Heart right ventricle (tissue), 16 donors: ENCODE measurements around the gene RPL32. TPM values are rescaled to one million over a fixed set of nuclear protein-coding genes. Genes with fewer than 3 reads are reported as not detected.

Source experiments
- ATAC-seq, 8 donors: fragments of 200-7000 bp; cut with Tn5 transposase; one replicate each; pipeline ENCODE4 v1.9.1; 2020; ENCODE audit warnings: mild to moderate bottlenecking in 8 of 8, moderate library complexity in 8 of 8, moderate number of reproducible peaks in 1 of 8
- DNase-seq, 2 donors: peaks; one replicate each; pipeline ENCODE4 v3.0.0-alpha.2; 2020
- H3K27ac ChIP-seq, 10 donors: fragments of 200-600 bp; sonication (generic) in 2 of 10; one replicate each; pipeline versions ENCODE4 v1.5.0 to v1.8.0; 2020 to 2022; ENCODE audit warnings: mild to moderate bottlenecking in 3 of 10
- H3K27me3 ChIP-seq, 7 donors: fragments of 200-600 bp; one replicate each; pipeline ENCODE4 v1.8.0; 2021 to 2022; ENCODE audit warnings: mild to moderate bottlenecking in 2 of 7
- H3K36me3 ChIP-seq, 9 donors: fragments of 200-600 bp; sonication (generic) in 1 of 9; one replicate each; pipeline versions ENCODE4 v1.5.0 to v1.8.0; 2020 to 2022; ENCODE audit warnings: mild to moderate bottlenecking in 2 of 9
- H3K4me1 ChIP-seq, 9 donors: fragments of 200-600 bp; sonication (generic) in 1 of 9; one replicate each; pipeline versions ENCODE4 v1.5.0 to v1.8.0; 2020 to 2022; ENCODE audit warnings: mild to moderate bottlenecking in 4 of 9
- H3K4me3 ChIP-seq, 10 donors: fragments of 200-600 bp; sonication (generic) in 2 of 10; one replicate each; pipeline versions ENCODE4 v1.5.0 to v1.8.0; 2020 to 2022; ENCODE audit warnings: mild to moderate bottlenecking in 7 of 10, moderate library complexity in 2 of 10
- H3K9me3 ChIP-seq, 11 donors: fragments of 200-600 bp in 10 of 11; sonication (generic) in 2 of 11; one replicate each; pipeline versions ENCODE4 v1.5.0 to v1.8.0; 2013 to 2022; ENCODE audit warnings: mild to moderate bottlenecking in 2 of 11, control low read depth in 1 of 11, moderate library complexity in 1 of 11
- WGBS, 2 donors: extraction: QIAGEN DNeasy Blood & Tissue Kit; methylation state at CpG; one replicate each; pipeline ENCODE4 v1.1.7; 2013; ENCODE audit warnings: inconsistent platforms in 1 of 2; 5-methylcytosine and 5-hydroxymethylcytosine counted together
- intact Hi-C, 10 donors: fragments of 100-400 bp; cut with DNase I; formaldehyde crosslinking; loops; one replicate each; pipeline versions ENCODE4 v1.11.1 to v1.14.2; 2022
- long read RNA-seq, 3 donors: library from polyadenylated mRNA; unstranded; transcript quantifications; one replicate each; pipeline ENCODE4 v2.0.0, GENCODE V29; 2020 to 2021
- polyA plus RNA-seq, 2 donors: library from polyadenylated mRNA; stranded (reverse); fragments of 200-250 nt; gene quantifications; one replicate each; pipeline ENCODE4 v1.2.3, GENCODE V29; 2013
- total RNA-seq, 10 donors: library from RNA; stranded (reverse); fragmentation: NEBNext Ultra II Directional in 3 of 10; extraction: Animal tissue kit (Norgen Biotek cat#: 25700) in 3 of 10; gene quantifications; one replicate each; pipeline versions ENCODE4 v1.2.1 to v1.2.4, GENCODE V29; 2021 to 2023
- TF ChIP-seq, protein P1 (sequence below), 9 donors: fragments of 200-600 bp; sonication (generic) in 2 of 9; IDR thresholded peaks; one replicate each; pipeline versions ENCODE4 v1.5.0 to v1.8.0; 2021 to 2022; ENCODE audit warnings: antibody characterized with exemption in 9 of 9, mild to moderate bottlenecking in 5 of 9, moderate library complexity in 1 of 9
- donor health status: Arrhythmogenic right ventricular cardiomyopathy.
- donor health status: ischemic (EF 13 %, LVEDD 7.1; RV severe dilation, severe dysfunction).
- donor health status: healthy with polysubstance abuse.
- donor health status: DM: no; HTN: yes; CAD: no.
- donor health status: DM: no; HTN: no; CAD: no.
- donor health status: ischemic (EF 25% LVEDD 6.9; RV normal size, moderate dysfunction).
- donor health status: ischemic (EF 25% LVEDD 5.7; RV mildly dilated, moderate dysfunction).
- donor health status: healthy.
- donor health status: DM: yes; HTN: yes; CAD: no.
- donor health status: Ischemic cardiomyopathy.
- donor health status: ischemic (EF 35%, LVEDD 5.7; RV mildly dilated, moderate dysfunction).
- donor health status: nonischemic (EF 11% LVEDD 7.7; RV severe dilation, severe dysfunction).
- donor health status: DM: yes; HTN: yes; CAD: no.
- donor health status: PGD.
- donor health status: ischemic (EF 29% LVEDD 5.4; RV normal size, mild dysfunction).
- donor health status: nonischemic (EF 23%, LVEDD 6.1; RV moderate dilation, normal function).

RPL32 gene
- 1,000 to 10,000 TPM in 2 of 10 donors, 100 to 1,000 TPM in 8; 827 to 1,102 (median 884) TPM for total RNA-seq
- 1,000 to 10,000 TPM; 1,113 to 2,488 TPM for polyA plus RNA-seq
- long read RNA-seq, donor 1, transcript RPL32-204 (4 exons, 2,117 nt): major isoform, 247 of 259 reads
- long read RNA-seq, donor 1, partial matches to known transcripts: 10 of 259 reads
- long read RNA-seq, donor 1, other reads (novel, unspliced or antisense): 0 of 259 reads
- long read RNA-seq, donor 2, transcript RPL32-204 (4 exons, 2,117 nt): major isoform, 325 of 352 reads
- long read RNA-seq, donor 2, partial matches to known transcripts: 18 of 352 reads
- long read RNA-seq, donor 2, other reads (novel, unspliced or antisense): 1 of 352 reads
- long read RNA-seq, donor 3, transcript RPL32-204 (4 exons, 2,117 nt): major isoform, 66 of 74 reads
- long read RNA-seq, donor 3, partial matches to known transcripts: 2 of 74 reads
- long read RNA-seq, donor 3, other reads (novel, unspliced or antisense): 0 of 74 reads

DNA sequence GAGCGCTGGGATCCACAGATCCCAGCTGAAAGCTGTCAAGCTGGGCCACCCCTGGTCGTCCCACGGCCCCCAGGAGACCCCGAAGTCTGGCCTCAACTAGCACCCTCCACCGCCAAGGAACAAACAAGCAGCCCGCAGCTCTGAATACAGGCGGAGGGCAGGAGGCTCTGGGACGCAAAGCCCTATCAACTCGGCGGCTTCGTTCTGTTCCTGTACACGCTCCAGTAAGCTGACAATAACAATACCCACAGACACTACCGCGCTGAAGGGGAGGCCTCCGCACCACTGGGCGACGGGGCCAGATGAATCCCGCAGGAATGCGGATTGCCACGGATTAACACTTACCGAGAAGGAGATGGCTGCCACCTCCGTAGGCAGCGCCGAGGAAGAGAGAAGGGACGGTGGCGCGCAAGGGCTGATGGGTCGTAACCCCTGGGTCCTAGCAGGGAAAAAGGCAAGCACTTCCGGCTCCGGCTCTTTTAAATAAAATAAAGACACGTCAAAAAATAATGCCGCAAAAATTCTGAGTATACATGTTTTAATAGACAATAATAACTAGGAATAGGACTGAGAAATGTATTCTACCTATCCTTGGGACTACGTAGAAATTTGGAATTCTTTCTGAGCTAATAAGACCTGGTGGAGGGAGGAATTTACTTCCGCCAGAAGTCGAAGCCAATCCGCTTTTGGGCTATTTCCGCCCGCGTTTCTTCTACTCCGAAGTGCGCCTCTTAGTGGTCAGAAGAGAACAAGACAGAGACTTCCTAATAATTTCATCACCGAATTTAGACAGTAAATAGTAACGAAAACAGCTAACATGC is at the start of gene RPL32:
Gene RPL32 (minus strand): TSS at position 417 of the 821 bp plus-strand sequence. CDS start 1,328 bp downstream, outside the sequence.
- H3K36me3 ChIP-seq: peaks cover 0 to 38% (median 27%) of the 10 kb centered on the region in 9 donors
- H3K9me3 ChIP-seq: no peaks in the 10 kb centered on the region
- H3K27me3 ChIP-seq: no peaks in the 10 kb centered on the region
- TF ChIP-seq, protein P1, sequence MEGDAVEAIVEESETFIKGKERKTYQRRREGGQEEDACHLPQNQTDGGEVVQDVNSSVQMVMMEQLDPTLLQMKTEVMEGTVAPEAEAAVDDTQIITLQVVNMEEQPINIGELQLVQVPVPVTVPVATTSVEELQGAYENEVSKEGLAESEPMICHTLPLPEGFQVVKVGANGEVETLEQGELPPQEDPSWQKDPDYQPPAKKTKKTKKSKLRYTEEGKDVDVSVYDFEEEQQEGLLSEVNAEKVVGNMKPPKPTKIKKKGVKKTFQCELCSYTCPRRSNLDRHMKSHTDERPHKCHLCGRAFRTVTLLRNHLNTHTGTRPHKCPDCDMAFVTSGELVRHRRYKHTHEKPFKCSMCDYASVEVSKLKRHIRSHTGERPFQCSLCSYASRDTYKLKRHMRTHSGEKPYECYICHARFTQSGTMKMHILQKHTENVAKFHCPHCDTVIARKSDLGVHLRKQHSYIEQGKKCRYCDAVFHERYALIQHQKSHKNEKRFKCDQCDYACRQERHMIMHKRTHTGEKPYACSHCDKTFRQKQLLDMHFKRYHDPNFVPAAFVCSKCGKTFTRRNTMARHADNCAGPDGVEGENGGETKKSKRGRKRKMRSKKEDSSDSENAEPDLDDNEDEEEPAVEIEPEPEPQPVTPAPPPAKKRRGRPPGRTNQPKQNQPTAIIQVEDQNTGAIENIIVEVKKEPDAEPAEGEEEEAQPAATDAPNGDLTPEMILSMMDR (IDR thresholded peaks at IDR 0.05): peak; percentile 79 to 93 (median 82)
- H3K4me1 ChIP-seq: peaks cover 2 to 45% (median 38%) of the 10 kb centered on the region in 9 donors
- H3K27ac ChIP-seq: peak within 1 kb of the TSS; percentile 77 to 99 (median 94)
- peak within 1 kb of the TSS; percentile 63 to 98 (median 86) for H3K4me3 ChIP-seq
- ATAC-seq (peak; percentile 91 to 98 (median 96)), DNase-seq (peak; percentile 84 to 92)
- 0 to 1% methylated on average over 43 of the region's 43 CpGs for WGBS, 2 donors
- intact Hi-C loops: loop anchor here in 2 of 10 donors (1.0 to 10.0 kb wide), 3 partner anchors 31 to 55 kb away; partner anchors contain the start of gene CAND2 (in 1 of the 2)

DNA sequence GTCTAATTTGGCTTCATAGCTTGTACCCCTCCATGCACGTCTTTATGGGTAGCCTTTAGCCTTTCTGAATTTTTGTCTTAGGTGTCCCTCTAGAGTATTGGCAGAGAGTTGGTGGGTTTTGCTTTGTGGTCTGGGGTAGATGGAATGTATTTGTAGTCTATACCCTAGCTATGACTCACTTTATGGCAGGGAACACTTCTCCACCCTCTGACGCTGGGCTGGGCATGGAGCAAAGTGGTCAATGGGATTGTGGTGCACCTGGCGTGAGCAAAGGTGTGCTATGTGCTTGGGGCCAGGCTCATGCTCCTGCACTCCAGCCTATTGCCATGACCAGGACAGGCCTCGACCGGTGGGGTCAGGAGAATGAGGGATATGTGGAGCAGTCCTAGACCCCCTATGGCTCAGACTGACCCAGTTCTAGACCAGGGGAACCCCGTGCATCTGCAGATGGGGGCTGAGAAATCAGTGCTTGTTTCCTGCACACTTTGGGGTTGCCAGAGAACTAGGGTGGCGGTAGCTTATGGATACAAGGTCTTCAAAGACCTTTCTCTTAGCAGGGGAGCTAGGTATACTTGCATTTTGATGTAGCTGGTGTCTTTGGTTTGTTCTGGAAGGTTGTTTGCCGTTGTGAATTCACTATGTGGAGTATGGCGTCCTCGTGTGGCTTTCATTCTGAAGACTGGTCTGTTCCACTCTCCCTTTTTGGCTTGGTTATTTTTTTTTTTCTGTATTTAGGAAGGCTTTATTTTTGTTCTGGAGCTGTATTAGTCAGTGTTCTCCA is 49.4 kb upstream of the RPL32 start:
- Histone ChIP-seq H3K4me3 (no peak overlapping the region), H3K4me1 (peaks cover 12 to 29% (median 23%) of the 10 kb centered on the region in 9 donors), H3K27me3 (peaks cover 0 to 20% (median 0%) of the 10 kb centered on the region in 7 donors), H3K27ac (no peak overlapping the region), H3K9me3 (no peaks in the 10 kb centered on the region), H3K36me3 (no peaks in the 10 kb centered on the region)
- TF ChIP-seq, protein P1 (IDR thresholded peaks at IDR 0.05): no peak
- intact Hi-C loops: loop anchor here in 8 of 10 donors (2.0 to 10.0 kb wide), 4 partner anchors 18 to 94 kb away; no protein-coding TSS in a partner anchor
- 91 to 95% methylated on average over 10 of the region's 10 CpGs for WGBS, 2 donors
- DNase-seq: no peak
- no peak for ATAC-seq

- H3K9me3 ChIP-seq: no peaks in the 10 kb centered on the region
- no peaks in the 10 kb centered on the region for H3K36me3 ChIP-seq
- 82 to 83% methylated on average over 12 of the region's 12 CpGs for WGBS, 2 donors
- H3K4me3 ChIP-seq: no peak overlapping the region
- no peak for DNase-seq
- H3K27me3 ChIP-seq: peaks cover 0 to 20% (median 0%) of the 10 kb centered on the region in 7 donors
- no peak overlapping the region for H3K27ac ChIP-seq
- TF ChIP-seq, protein P1 (IDR thresholded peaks at IDR 0.05): no peak
- peaks cover 2 to 15% (median 4%) of the 10 kb centered on the region in 9 donors for H3K4me1 ChIP-seq
- intact Hi-C loops: no loop called here
- ATAC-seq: no peak
These were observed 45.4 kb upstream of the RPL32 start for GRCh38 chr3:12886736-12887135.
